Erythroblast (primary cell): Measurements from ENCODE around the gene FAM180A.

Experiments used
- GATA1 ChIP-seq: IDR thresholded peaks from 2 replicates; pipeline ENCODE4 v1.6.1; 2011; ENCODE audit warnings: low read depth, mild to moderate bottlenecking, control low read depth, low read length, moderate library complexity
- POLR2A ChIP-seq: IDR thresholded peaks from 2 replicates; pipeline ENCODE4 v1.6.1; 2011; ENCODE audit warnings: mild to moderate bottlenecking, low read length

GRCh38 chr7:135710417-135711138 lies 38.0 kb downstream of the FAM180A start:
- no peak for TF ChIP-seq POLR2A
- no peak for TF ChIP-seq GATA1
